ENCODE data around the gene ST8SIA1.

The ST8SIA1 gene

GRCh38 chr12:22262309-22262708 is 72.2 kb downstream of the ST8SIA1 start:
- DNase-seq (ENCODE audit: extremely low spot score): no peak
- CTCF ChIA-PET: interaction anchor here (1.1 to 1.5 kb wide), 3 partner anchors 9 to 43 kb away, joined by 3 to 4 read pairs (median 3); no protein-coding TSS in a partner anchor
- TF ChIP-seq, protein P1, sequence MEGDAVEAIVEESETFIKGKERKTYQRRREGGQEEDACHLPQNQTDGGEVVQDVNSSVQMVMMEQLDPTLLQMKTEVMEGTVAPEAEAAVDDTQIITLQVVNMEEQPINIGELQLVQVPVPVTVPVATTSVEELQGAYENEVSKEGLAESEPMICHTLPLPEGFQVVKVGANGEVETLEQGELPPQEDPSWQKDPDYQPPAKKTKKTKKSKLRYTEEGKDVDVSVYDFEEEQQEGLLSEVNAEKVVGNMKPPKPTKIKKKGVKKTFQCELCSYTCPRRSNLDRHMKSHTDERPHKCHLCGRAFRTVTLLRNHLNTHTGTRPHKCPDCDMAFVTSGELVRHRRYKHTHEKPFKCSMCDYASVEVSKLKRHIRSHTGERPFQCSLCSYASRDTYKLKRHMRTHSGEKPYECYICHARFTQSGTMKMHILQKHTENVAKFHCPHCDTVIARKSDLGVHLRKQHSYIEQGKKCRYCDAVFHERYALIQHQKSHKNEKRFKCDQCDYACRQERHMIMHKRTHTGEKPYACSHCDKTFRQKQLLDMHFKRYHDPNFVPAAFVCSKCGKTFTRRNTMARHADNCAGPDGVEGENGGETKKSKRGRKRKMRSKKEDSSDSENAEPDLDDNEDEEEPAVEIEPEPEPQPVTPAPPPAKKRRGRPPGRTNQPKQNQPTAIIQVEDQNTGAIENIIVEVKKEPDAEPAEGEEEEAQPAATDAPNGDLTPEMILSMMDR (IDR thresholded peaks at IDR 0.05; ENCODE audit: control extremely low read depth, extremely low read depth, low read depth, missing control alignments): no peak
- POLR2A ChIA-PET: no interaction called here

DNA sequence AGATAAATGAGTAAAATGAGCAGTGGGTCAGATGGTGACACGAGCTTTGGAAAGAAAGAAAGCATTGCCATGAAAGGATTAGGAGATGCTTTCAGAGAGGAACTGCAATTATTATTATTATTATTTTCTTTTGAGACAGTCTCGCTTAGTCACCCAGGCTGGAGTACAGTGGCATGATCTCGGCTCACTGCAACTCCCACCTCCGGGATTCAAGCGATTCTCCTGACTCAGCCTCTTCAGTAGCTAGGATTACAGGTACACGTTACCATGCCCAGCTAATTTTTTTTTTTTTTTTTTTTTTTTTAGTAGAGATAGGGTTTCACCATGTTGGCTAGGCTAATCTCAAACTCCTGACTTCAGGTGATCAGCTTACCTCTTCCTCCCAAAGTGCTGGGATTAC is 77.4 kb downstream of the ST8SIA1 start:
- no peak for DNase-seq (ENCODE audit: extremely low spot score)
- CTCF ChIA-PET: interaction anchor here (1.6 kb wide), 1 partner anchor 10 kb away, joined by 3 read pairs; no protein-coding TSS in a partner anchor
- TF ChIP-seq, protein P1 (IDR thresholded peaks at IDR 0.05; ENCODE audit: control extremely low read depth, extremely low read depth, low read depth, missing control alignments): no peak

GRCh38 chr12:22256605-22257004 is 77.9 kb downstream of the ST8SIA1 start:
- CTCF ChIA-PET: interaction anchor here (1.6 kb wide), 1 partner anchor 9 kb away, joined by 3 read pairs; no protein-coding TSS in a partner anchor
- TF ChIP-seq, protein P1 (IDR thresholded peaks at IDR 0.05; ENCODE audit: control extremely low read depth, extremely low read depth, low read depth, missing control alignments): no peak
- POLR2A ChIA-PET: no interaction called here
- no peak for DNase-seq (ENCODE audit: extremely low spot score)

More for the DNA sequence above, 77.4 kb downstream of the ST8SIA1 start:
- POLR2A ChIA-PET: no interaction called here

GRCh38 chr12:22256041-22256441 is 78.5 kb downstream of the ST8SIA1 start:
- CTCF ChIA-PET: interaction anchor here (1.6 kb wide), 1 partner anchor 9 kb away, joined by 3 read pairs; no protein-coding TSS in a partner anchor
- POLR2A ChIA-PET: no interaction called here
- DNase-seq (ENCODE audit: extremely low spot score): no peak
- TF ChIP-seq, protein P1 (IDR thresholded peaks at IDR 0.05; ENCODE audit: control extremely low read depth, extremely low read depth, low read depth, missing control alignments): no peak

DNA sequence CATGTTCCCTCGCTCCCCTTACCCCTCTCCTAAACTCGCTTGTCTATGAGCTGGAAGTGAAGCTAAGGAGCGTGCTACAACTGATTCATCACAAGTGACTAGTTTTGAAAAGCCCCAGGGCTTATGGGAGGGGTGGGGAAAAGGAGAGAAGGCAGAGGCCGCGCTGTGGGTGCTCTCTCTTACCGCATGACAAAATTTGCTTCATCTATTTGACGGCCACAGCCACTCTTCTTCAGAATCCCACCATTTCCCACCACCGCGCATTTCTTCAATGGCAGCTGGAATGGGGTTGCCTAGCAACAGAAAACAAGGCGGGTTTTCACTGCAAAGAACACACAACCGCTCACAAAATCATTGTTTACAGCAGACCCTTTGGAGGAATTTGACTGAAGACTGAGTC is 79.4 kb downstream of the ST8SIA1 start:
- no peak for DNase-seq (ENCODE audit: extremely low spot score)
- CTCF ChIA-PET: no interaction called here
- TF ChIP-seq, protein P1 (IDR thresholded peaks at IDR 0.05; ENCODE audit: control extremely low read depth, extremely low read depth, low read depth, missing control alignments): no peak
- POLR2A ChIA-PET: no interaction called here

GRCh38 chr12:22254478-22254877 is 80.0 kb downstream of the ST8SIA1 start:
- POLR2A ChIA-PET: no interaction called here
- CTCF ChIA-PET: no interaction called here
- DNase-seq (ENCODE audit: extremely low spot score): no peak
- TF ChIP-seq, protein P1 (IDR thresholded peaks at IDR 0.05; ENCODE audit: control extremely low read depth, extremely low read depth, low read depth, missing control alignments): no peak

- ChIA-PET POLR2A (no interaction called here), CTCF (no interaction called here)
- TF ChIP-seq, protein P1 (IDR thresholded peaks at IDR 0.05; ENCODE audit: control extremely low read depth, extremely low read depth, low read depth, missing control alignments): no peak
- no peak for DNase-seq (ENCODE audit: extremely low spot score)
Measured at GRCh38 chr12:22252057-22252456, 82.5 kb downstream of the ST8SIA1 start.
